OCI-LY3 (cell line): Measurements from ENCODE around the gene GNG12.

Experiments used
- H2AFZ ChIP-seq: fragments of 200-600, 300-600 bp; shearing (Covaris generic); 2 replicates; pipeline ENCODE4 v1.6.0; 2014; ENCODE audit warnings: antibody characterized with exemption, low read depth, low read length
- H3K27ac ChIP-seq: fragments of 200-600, 300-600 bp; sonication (generic); 2 replicates; pipeline ENCODE4 v1.5.1; 2014; ENCODE audit warnings: mild to moderate bottlenecking, low read length, moderate library complexity, mixed read lengths
- H3K27me3 ChIP-seq: fragments of 200-600, 300-600 bp; sonication (generic); 2 replicates; pipeline ENCODE4 v1.6.1; 2014; ENCODE audit warnings: low read depth, low read length, mixed read lengths
- H3K36me3 ChIP-seq: fragments of 200-600, 300-600 bp; sonication (generic); replicated peaks from 2 replicates; pipeline ENCODE3; 2014; ENCODE audit warnings: low read depth, low read length, mixed read lengths
- H3K4me1 ChIP-seq: fragments of 300-600, 200-600 bp; sonication (generic); 2 replicates; pipeline ENCODE4 v1.6.1; 2014; ENCODE audit warnings: low read length, mixed read lengths
- H3K4me2 ChIP-seq: fragments of 200-600, 300-600 bp; sonication (generic); 2 replicates; pipeline ENCODE4 v1.6.1; 2014; ENCODE audit warnings: low read length, mixed read lengths
- H3K4me3 ChIP-seq: fragments of 300-600, 200-600 bp; sonication (generic); 2 replicates; pipeline ENCODE4 v1.5.1; 2014; ENCODE audit warnings: antibody characterized with exemption, mild to moderate bottlenecking, low read length, moderate library complexity
- H3K79me2 ChIP-seq: fragments of 300-600, 200-600 bp; shearing (Covaris generic); 2 replicates; pipeline ENCODE4 v1.6.1; 2014; ENCODE audit warnings: mild to moderate bottlenecking, low read length, mixed read lengths
- H3K9ac ChIP-seq: fragments of 300-600, 200-600 bp; shearing (Covaris generic); 2 replicates; pipeline ENCODE4 v1.6.0; 2014; ENCODE audit warnings: mild to moderate bottlenecking, low read length, moderate library complexity
- H3K9me3 ChIP-seq: fragments of 200-600, 300-600 bp; shearing (Covaris generic); 2 replicates; pipeline ENCODE4 v1.6.1; 2014; ENCODE audit warnings: low read length, mixed read lengths; ENCODE audit not compliant: insufficient read depth
- H4K20me1 ChIP-seq: fragments of 200-600, 300-600 bp; sonication (generic); 2 replicates; pipeline ENCODE4 v1.6.1; 2016; ENCODE audit warnings: low read length, mixed read lengths; ENCODE audit not compliant: insufficient read depth
- EZH2phosphoT487 ChIP-seq: fragments of 200-600 bp; shearing (Covaris generic); IDR thresholded peaks from 2 replicates; pipeline ENCODE4 v1.6.1; 2018; ENCODE audit warnings: antibody characterized with exemption, mixed run types, low read depth
- TF ChIP-seq, protein P1 (sequence below): fragments of 200-600, 300-600 bp; sonication (generic); IDR thresholded peaks from 2 replicates; pipeline ENCODE4 v1.5.1; 2014; ENCODE audit warnings: antibody characterized with exemption, low read length, low read depth

Gene GNG12

DNA sequence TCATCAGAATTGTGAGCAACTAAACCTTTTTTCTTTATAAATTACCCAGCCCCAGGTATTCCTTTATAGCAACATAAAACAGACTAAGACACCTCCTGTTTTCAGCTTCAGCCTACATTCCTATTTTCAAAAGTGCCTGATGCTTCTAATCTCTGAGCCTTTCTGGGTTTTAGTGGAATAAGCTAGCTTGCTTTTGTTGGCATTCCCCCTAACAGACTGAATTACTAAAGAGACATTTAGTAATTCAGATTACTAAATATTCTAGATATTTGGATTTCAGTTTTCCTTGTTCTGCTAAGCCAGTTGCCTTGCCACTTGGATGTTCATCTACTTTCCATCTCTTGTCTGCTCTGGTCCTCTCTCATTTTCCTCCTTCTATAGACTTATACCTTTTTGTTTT is 10.5 kb upstream of the GNG12 start:
- no peaks in the 10 kb centered on the region for H4K20me1 ChIP-seq
- no peaks in the 10 kb centered on the region for H3K4me1 ChIP-seq
- H3K36me3 ChIP-seq = no peaks in the 10 kb centered on the region
- TF ChIP-seq, protein P1, sequence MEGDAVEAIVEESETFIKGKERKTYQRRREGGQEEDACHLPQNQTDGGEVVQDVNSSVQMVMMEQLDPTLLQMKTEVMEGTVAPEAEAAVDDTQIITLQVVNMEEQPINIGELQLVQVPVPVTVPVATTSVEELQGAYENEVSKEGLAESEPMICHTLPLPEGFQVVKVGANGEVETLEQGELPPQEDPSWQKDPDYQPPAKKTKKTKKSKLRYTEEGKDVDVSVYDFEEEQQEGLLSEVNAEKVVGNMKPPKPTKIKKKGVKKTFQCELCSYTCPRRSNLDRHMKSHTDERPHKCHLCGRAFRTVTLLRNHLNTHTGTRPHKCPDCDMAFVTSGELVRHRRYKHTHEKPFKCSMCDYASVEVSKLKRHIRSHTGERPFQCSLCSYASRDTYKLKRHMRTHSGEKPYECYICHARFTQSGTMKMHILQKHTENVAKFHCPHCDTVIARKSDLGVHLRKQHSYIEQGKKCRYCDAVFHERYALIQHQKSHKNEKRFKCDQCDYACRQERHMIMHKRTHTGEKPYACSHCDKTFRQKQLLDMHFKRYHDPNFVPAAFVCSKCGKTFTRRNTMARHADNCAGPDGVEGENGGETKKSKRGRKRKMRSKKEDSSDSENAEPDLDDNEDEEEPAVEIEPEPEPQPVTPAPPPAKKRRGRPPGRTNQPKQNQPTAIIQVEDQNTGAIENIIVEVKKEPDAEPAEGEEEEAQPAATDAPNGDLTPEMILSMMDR = no peak
- no peak for TF ChIP-seq EZH2phosphoT487
- H3K27ac ChIP-seq = no peak overlapping the region
- H3K9me3 ChIP-seq = no peaks in the 10 kb centered on the region
- no peak overlapping the region for H2AFZ ChIP-seq
- H3K4me3 ChIP-seq = no peak overlapping the region
- H3K4me2 ChIP-seq = no peak overlapping the region
- no peak overlapping the region for H3K9ac ChIP-seq
- H3K27me3 ChIP-seq = no peaks in the 10 kb centered on the region
- H3K79me2 ChIP-seq = no peaks in the 10 kb centered on the region

DNA sequence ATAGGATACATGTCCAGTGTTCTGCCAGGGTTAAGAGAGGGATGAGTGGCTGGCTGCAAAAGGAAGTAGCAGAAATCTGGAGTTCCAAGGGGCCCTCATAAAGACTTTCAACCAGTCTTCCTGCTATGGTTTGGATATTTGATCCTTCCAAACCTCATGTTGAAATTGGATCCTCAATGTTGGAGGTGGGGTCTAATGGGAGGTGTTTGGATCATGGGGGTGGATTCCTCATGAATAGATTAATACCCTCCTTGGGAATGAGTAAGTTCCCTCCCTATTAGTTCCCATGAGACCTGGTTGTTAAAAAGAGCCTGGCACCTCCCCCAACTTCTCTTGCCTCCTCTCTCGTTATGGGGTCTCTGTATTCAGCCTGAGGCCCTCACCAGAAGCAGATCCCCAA is 10.1 kb upstream of the GNG12 start:
- Histone ChIP-seq H3K27me3 (no peaks in the 10 kb centered on the region), H3K9me3 (no peaks in the 10 kb centered on the region), H3K4me1 (no peaks in the 10 kb centered on the region), H3K9ac (no peak overlapping the region), H3K79me2 (no peaks in the 10 kb centered on the region), H3K4me3 (no peak overlapping the region), H3K4me2 (no peak overlapping the region), H3K27ac (no peak overlapping the region), H2AFZ (no peak overlapping the region), H4K20me1 (no peaks in the 10 kb centered on the region), H3K36me3 (no peaks in the 10 kb centered on the region)
- TF ChIP-seq EZH2phosphoT487 = no peak
- TF ChIP-seq, protein P1 = no peak

DNA sequence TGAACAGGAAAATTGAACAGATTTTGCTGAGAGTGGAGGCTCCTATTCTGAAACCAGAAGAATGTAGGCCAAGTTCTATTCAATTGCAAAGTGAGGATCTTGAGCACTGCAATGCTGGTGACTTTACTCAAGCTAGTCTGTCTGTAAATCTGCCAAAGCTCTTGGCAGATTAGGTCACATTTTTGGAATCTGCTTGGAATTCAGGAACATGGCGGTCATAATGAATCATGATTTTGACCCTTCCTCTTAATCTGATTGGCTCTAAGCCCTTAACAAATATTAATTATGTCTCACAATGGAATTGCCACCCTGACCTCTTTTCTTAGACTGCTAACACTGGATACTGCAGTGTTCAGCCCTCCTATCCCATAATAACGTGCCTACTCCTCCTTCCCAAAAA is 7.2 kb upstream of the GNG12 start:
- Histone ChIP-seq H3K4me3 (no peak overlapping the region), H3K79me2 (no peaks in the 10 kb centered on the region), H3K27ac (no peak overlapping the region), H3K27me3 (no peaks in the 10 kb centered on the region), H3K36me3 (no peaks in the 10 kb centered on the region), H3K4me1 (no peaks in the 10 kb centered on the region), H2AFZ (no peak overlapping the region), H4K20me1 (no peaks in the 10 kb centered on the region), H3K9me3 (no peaks in the 10 kb centered on the region), H3K4me2 (no peak overlapping the region), H3K9ac (no peak overlapping the region)
- no peak for TF ChIP-seq EZH2phosphoT487
- TF ChIP-seq, protein P1 = no peak

DNA sequence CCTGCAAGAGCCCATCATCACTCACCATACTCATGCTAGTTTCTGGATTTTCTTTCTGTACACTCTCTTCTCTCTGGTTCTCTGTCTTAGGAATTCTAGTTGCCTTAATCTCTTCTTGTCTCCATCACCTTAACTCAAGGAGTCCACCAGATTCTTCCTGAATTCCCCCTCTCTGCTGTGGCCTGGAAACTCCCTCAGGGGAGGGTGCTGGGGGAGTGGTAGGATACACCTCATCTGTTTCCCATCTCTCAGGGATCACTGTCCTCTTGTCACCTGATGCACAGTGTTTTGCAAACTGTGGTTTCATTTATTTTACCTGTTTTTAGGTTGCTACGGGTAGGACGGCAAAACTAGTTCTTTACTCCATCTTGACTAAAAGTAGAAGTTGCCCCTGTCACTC is 6.6 kb upstream of the GNG12 start:
- no peaks in the 10 kb centered on the region for H3K36me3 ChIP-seq
- no peak overlapping the region for H3K4me2 ChIP-seq

More for the DNA sequence above, 6.6 kb upstream of the GNG12 start:
- H3K27me3 ChIP-seq = no peaks in the 10 kb centered on the region
- H3K4me1 ChIP-seq = no peaks in the 10 kb centered on the region
- H2AFZ ChIP-seq = no peak overlapping the region
- no peaks in the 10 kb centered on the region for H3K9me3 ChIP-seq
- TF ChIP-seq, protein P1 = no peak
- no peaks in the 10 kb centered on the region for H3K79me2 ChIP-seq
- H3K9ac ChIP-seq = no peak overlapping the region
- H4K20me1 ChIP-seq = no peaks in the 10 kb centered on the region
- H3K4me3 ChIP-seq = no peak overlapping the region
- no peak overlapping the region for H3K27ac ChIP-seq
